Activated CD4-positive, alpha-beta T cell treated with anti-CD3 and anti-CD28 coated beads for 24 hours (primary cell): Measurements from ENCODE around the gene MYLK3.
A peak's percentile ranks its signal among the peaks of the same experiment; 100 is the strongest.
"Not testable (repeated sequence)": the region's sequence is repeated elsewhere in the genome, so short reads cannot be mapped to it uniquely, and the experiment has no call there.

Experiments used
- DNase-seq, 2 donors: peaks; one replicate each; pipeline ENCODE4 v3.0.0-alpha.2; 2020; ENCODE audit warnings: low read depth in 2 of 2

Gene MYLK3

GRCh38 chr16:46747777-46748651, at the start of gene MYLK3:
TSS of gene MYLK3 (minus strand) at chr16:46748344. CDS start at chr16:46748193, 151 bp downstream.
- no peak for DNase-seq

- DNase-seq: no peak
Measured at GRCh38 chr16:46797501-46797900, 49.4 kb upstream of the MYLK3 start.

- DNase-seq: no peak
Measured at GRCh38 chr16:46796764-46797269, 48.7 kb upstream of the MYLK3 start.

GRCh38 chr16:46793841-46794240, 45.7 kb upstream of the MYLK3 start:
- DNase-seq: no peak

GRCh38 chr16:46790599-46791270, 42.6 kb upstream of the MYLK3 start:
- DNase-seq: no peak

- peak; percentile 64 to 67 for DNase-seq
Measured at GRCh38 chr16:46789499-46790414, 41.6 kb upstream of the MYLK3 start.

GRCh38 chr16:46788891-46789474, 40.8 kb upstream of the MYLK3 start:
- DNase-seq: no peak

- no peak for DNase-seq
Measured at GRCh38 chr16:46787909-46788308, 39.8 kb upstream of the MYLK3 start.

GRCh38 chr16:46785076-46785845, 37.1 kb upstream of the MYLK3 start:
- no peak for DNase-seq

- DNase-seq: not testable (repeated sequence)
Measured at GRCh38 chr16:46784569-46784968, 36.4 kb upstream of the MYLK3 start.

GRCh38 chr16:46783800-46784199, 35.7 kb upstream of the MYLK3 start:
- no peak for DNase-seq

GRCh38 chr16:46782320-46782719, 34.2 kb upstream of the MYLK3 start:
- no peak for DNase-seq

GRCh38 chr16:46777804-46778203, 29.7 kb upstream of the MYLK3 start:
- no peak for DNase-seq

- DNase-seq: no peak
Measured at GRCh38 chr16:46775214-46775613, 27.1 kb upstream of the MYLK3 start.

- no peak for DNase-seq
Measured at GRCh38 chr16:46774743-46775177, 26.6 kb upstream of the MYLK3 start.

- no peak for DNase-seq
Measured at GRCh38 chr16:46772463-46772862, 24.3 kb upstream of the MYLK3 start.

- no peak for DNase-seq
Measured at GRCh38 chr16:46768809-46769208, 20.7 kb upstream of the MYLK3 start.

- DNase-seq: no peak
Measured at GRCh38 chr16:46765050-46765449, 16.9 kb upstream of the MYLK3 start.

GRCh38 chr16:46763147-46763546, 15.0 kb upstream of the MYLK3 start:
- DNase-seq: no peak

- no peak for DNase-seq
Measured at GRCh38 chr16:46762583-46762982, 14.4 kb upstream of the MYLK3 start.

GRCh38 chr16:46759309-46759708, 11.2 kb upstream of the MYLK3 start:
- DNase-seq: no peak
